Panc1 (cell line): ENCODE data around the gene FOXK2. TPM values are rescaled to one million over a fixed set of nuclear protein-coding genes. Genes with fewer than 3 reads are reported as not detected.
A peak's percentile ranks its signal among the peaks of the same experiment; 100 is the strongest.

Experiments used
- ATAC-seq: fragments of 200-7000 bp; cut with Tn5 transposase; 2 replicates; pipeline ENCODE4 v1.9.1; 2020; ENCODE audit warnings: mild to moderate bottlenecking, moderate library complexity
- BruUV-seq: library from RNA; stranded (reverse); fragments of 400-500 nt; replicated peaks from 2 replicates; lab custom pipeline; 2021; lab: Mats Ljungman, UMichigan
- CTCF ChIA-PET: fragments of 300-600 bp; sonication (Branson Sonifier 250); formaldehyde crosslinking; loops from one replicate; lab custom pipeline; 2022; ENCODE audit warnings: antibody characterized with exemption; lab: Charles Lee
- POLR2A ChIA-PET: fragments of 300-600 bp; sonication (Branson Sonifier 250); formaldehyde crosslinking; loops from one replicate; lab custom pipeline; 2022; ENCODE audit warnings: antibody characterized with exemption; lab: Charles Lee
- DNase-seq: peaks from one replicate; pipeline ENCODE4 v3.0.0-alpha.2; 2010; ENCODE audit warnings: low read depth, low spot score
- H3K27ac ChIP-seq: 2 replicates; pipeline ENCODE4 v1.5.1; 2011; ENCODE audit warnings: mild to moderate bottlenecking, low read length, inconsistent platforms
- H3K27me3 ChIP-seq: fragments of 200-500 bp; sonication (Bioruptor generic); 2 replicates; pipeline ENCODE4 v1.6.0; 2014; ENCODE audit warnings: low read length, inconsistent platforms; ENCODE audit not compliant: control insufficient read depth, insufficient read depth
- H3K36me3 ChIP-seq: fragments of 200-500 bp; sonication (Bioruptor generic); 2 replicates; pipeline ENCODE4 v1.5.1; 2014; ENCODE audit warnings: inconsistent platforms, mild to moderate bottlenecking, low read length, moderate library complexity; ENCODE audit not compliant: control insufficient read depth, insufficient read depth
- H3K4me1 ChIP-seq: 2 replicates; pipeline ENCODE4 v1.5.1; 2011; ENCODE audit warnings: inconsistent platforms, mild to moderate bottlenecking, low read length, moderate library complexity; ENCODE audit not compliant: control insufficient read depth, insufficient read depth
- H3K4me3 ChIP-seq, 2 experiments: 2 replicates each; pipeline ENCODE4 v1.5.1; 2011 to 2012; ENCODE audit warnings: low read depth in 2 of 2, low read length in 2 of 2, mild to moderate bottlenecking in 2 of 2, inconsistent platforms in 1 of 2, moderate library complexity in 1 of 2
- H3K9me3 ChIP-seq: fragments of 200-500 bp; sonication (Bioruptor generic); 2 replicates; pipeline ENCODE4 v1.5.1; 2014; ENCODE audit warnings: low read depth, mild to moderate bottlenecking, inconsistent platforms, low read length, moderate library complexity; ENCODE audit not compliant: control insufficient read depth, insufficient read depth
- CTCF ChIP-seq: fragments of 450-650 bp; IDR thresholded peaks from 2 replicates; pipeline ENCODE4 v1.5.1; 2017; ENCODE audit warnings: mild to moderate bottlenecking
- POLR2AphosphoS5 ChIP-seq: IDR thresholded peaks from 2 replicates; pipeline ENCODE4 v1.6.1; 2012; ENCODE audit warnings: mild to moderate bottlenecking, low read depth, low read length, moderate library complexity
- SIN3A ChIP-seq: IDR thresholded peaks from 2 replicates; pipeline ENCODE4 v1.6.1; 2012; ENCODE audit warnings: low read depth, mild to moderate bottlenecking, low read length, moderate library complexity, borderline replicate concordance; ENCODE audit not compliant: insufficient read depth
- TCF7L2 ChIP-seq: IDR thresholded peaks from 2 replicates; pipeline ENCODE4 v1.6.1; 2011; ENCODE audit warnings: mild to moderate bottlenecking, low read depth, low read length, inconsistent platforms
- in situ Hi-C: cut with HindIII; loops from 2 replicates; pipeline ENCODE4 v1.10.0; 2016; ENCODE audit warnings: low sequenced_read_pairs, low pct_unique_long_range_greater_than_20kb
- intact Hi-C: fragments of 100-400 bp; cut with micrococcal nuclease; formaldehyde crosslinking; loops from one replicate; pipeline ENCODE4 v1.10.0; 2022; ENCODE audit not compliant: unreplicated experiment
- total RNA-seq: library from RNA; stranded (reverse); gene quantifications from one replicate; pipeline ENCODE4 v1.2.1, GENCODE V29; 2021; ENCODE audit not compliant: unreplicated experiment
- TF ChIP-seq, protein P1 (sequence below), 2 experiments: IDR thresholded peaks; 2 replicates each; pipeline ENCODE4 v1.6.1; 2011 to 2012; ENCODE audit warnings: low read depth in 2 of 2, control low read depth in 1 of 2, low read length in 1 of 2, mild to moderate bottlenecking in 1 of 2, moderate library complexity in 1 of 2; ENCODE audit not compliant: insufficient read depth in 1 of 2

FOXK2 gene
- total RNA-seq, 1 experiment from 2014 or later, result 143 TPM

DNA sequence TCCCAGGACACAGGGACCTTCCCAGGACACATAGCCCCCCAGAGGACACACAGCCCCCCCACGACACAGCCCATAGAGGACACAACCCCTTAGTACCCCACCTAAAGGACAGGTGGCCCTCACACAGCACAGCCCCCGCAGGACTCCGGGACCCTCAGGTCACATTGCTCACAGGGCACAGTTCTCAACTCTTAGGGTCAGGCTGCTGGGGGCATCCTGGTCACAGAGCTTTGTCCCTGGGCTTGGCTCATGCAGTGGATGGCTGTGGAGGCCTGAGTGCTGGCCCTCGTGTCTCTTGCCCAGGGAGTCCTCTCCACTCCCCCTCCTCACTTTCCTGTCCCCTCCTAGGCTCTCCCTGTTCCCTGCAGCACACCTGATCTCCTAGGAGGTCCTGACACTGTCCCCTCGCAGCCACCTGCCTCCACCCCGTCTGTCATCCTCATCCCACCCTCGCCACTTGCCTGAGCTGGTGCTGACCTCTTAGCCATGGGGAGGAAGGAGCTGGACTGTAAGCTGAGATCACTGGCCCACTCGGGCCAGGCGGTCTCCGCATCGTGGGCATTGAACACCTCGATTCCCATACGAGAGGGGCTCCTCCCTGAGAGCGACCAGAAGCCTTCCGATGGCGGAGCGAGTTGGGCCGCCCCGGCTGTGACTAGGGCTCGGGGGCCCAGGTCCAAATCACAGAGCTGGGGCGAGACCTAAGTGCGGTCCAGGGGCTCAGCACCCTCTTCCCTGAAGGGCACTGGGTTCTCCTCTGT lies 130.1 kb downstream of the FOXK2 start:
- H3K36me3 ChIP-seq, result peaks cover 10% of the 10 kb centered on the region; the same call in 1 of the 2 replicates
- no TSS peak for BruUV-seq
- TF ChIP-seq SIN3A (no peak), POLR2AphosphoS5 (no peak), TCF7L2 (no peak), CTCF (no peak)
- TF ChIP-seq, protein P1, sequence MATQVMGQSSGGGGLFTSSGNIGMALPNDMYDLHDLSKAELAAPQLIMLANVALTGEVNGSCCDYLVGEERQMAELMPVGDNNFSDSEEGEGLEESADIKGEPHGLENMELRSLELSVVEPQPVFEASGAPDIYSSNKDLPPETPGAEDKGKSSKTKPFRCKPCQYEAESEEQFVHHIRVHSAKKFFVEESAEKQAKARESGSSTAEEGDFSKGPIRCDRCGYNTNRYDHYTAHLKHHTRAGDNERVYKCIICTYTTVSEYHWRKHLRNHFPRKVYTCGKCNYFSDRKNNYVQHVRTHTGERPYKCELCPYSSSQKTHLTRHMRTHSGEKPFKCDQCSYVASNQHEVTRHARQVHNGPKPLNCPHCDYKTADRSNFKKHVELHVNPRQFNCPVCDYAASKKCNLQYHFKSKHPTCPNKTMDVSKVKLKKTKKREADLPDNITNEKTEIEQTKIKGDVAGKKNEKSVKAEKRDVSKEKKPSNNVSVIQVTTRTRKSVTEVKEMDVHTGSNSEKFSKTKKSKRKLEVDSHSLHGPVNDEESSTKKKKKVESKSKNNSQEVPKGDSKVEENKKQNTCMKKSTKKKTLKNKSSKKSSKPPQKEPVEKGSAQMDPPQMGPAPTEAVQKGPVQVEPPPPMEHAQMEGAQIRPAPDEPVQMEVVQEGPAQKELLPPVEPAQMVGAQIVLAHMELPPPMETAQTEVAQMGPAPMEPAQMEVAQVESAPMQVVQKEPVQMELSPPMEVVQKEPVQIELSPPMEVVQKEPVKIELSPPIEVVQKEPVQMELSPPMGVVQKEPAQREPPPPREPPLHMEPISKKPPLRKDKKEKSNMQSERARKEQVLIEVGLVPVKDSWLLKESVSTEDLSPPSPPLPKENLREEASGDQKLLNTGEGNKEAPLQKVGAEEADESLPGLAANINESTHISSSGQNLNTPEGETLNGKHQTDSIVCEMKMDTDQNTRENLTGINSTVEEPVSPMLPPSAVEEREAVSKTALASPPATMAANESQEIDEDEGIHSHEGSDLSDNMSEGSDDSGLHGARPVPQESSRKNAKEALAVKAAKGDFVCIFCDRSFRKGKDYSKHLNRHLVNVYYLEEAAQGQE (IDR thresholded peaks at IDR 0.05; ENCODE audit: insufficient read depth in 1 of 2, low read depth in 2 of 2, low read length in 1 of 2), result no peak
- ATAC-seq (no peak), DNase-seq (no peak)
- POLR2A ChIA-PET, result no interaction called here
- in situ Hi-C loops, result no loop called here
- intact Hi-C loops, result no loop called here
- CTCF ChIA-PET, result no interaction called here
- peaks cover 9% of the 10 kb centered on the region for H3K4me1 ChIP-seq
- H3K9me3 ChIP-seq, result no peaks in the 10 kb centered on the region
- H3K4me3 ChIP-seq, result no peak overlapping the region
- H3K27me3 ChIP-seq, result no peaks in the 10 kb centered on the region
- peak overlapping the region; percentile 84 for H3K27ac ChIP-seq

GRCh38 chr17:82650723-82651122 lies 131.2 kb downstream of the FOXK2 start:
- intact Hi-C loops (no loop called here), in situ Hi-C loops (no loop called here)
- ATAC-seq, result no peak
- ChIA-PET CTCF (no interaction called here), POLR2A (no interaction called here)
- Histone ChIP-seq H3K4me1 (peaks cover 15% of the 10 kb centered on the region), H3K27me3 (no peaks in the 10 kb centered on the region), H3K27ac (no peak overlapping the region), H3K9me3 (no peaks in the 10 kb centered on the region), H3K36me3 (peaks cover 10% of the 10 kb centered on the region; the same call in 1 of the 2 replicates), H3K4me3 (no peak overlapping the region)
- TF ChIP-seq SIN3A, result no peak
- TF ChIP-seq, protein P1 (IDR thresholded peaks at IDR 0.05; ENCODE audit: insufficient read depth in 1 of 2, low read depth in 2 of 2, low read length in 1 of 2), result no peak
- no TSS peak for BruUV-seq
- DNase-seq, result no peak
